HFF-Myc (cell line): ENCODE measurements around the gene DEFB113.
"Not testable (repeated sequence)": the region's sequence is repeated elsewhere in the genome, so short reads cannot be mapped to it uniquely, and the experiment has no call there.

Experiments used
- DNase-seq: peaks from one replicate; pipeline ENCODE4 v3.0.0-alpha.2; 2011; ENCODE audit warnings: low read depth; ENCODE audit errors: extremely low read depth
- H3K4me3 ChIP-seq: replicated peaks from 2 replicates; pipeline ENCODE4 v1.5.1; 2011; ENCODE audit warnings: low read depth, mild to moderate bottlenecking, control low read depth, low read length
- TF ChIP-seq, protein P1 (sequence below): IDR thresholded peaks from 2 replicates; pipeline ENCODE4 v1.5.1; 2012; ENCODE audit warnings: mild to moderate bottlenecking, low read depth, low read length, control low read depth; ENCODE audit errors: missing control alignments

DEFB113 gene

DNA sequence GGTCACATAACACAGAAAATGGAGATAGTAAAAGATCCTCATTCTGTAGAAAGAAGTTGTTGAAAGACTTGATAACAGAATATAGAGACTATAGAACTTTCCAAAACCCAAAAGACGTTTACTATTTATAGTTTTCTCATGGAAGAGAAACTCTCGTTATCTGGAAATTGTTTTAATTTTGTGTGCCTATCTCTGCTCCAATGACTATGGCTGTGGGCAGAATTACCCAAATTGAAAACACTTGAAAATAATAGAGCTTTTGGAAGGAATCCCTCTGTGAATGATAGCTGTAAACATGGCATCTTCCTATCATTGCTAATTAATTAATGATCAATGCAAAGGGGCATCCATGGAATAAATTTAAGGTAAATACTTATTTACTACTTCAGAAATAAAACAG lies 5.4 kb downstream of the DEFB113 start, which contains the start of gene DEFB114:
Gene DEFB114, minus strand, starts transcription at position 101 of the 400 bp plus-strand sequence. Its CDS starts 59 bp downstream, at position 42.
- H3K4me3 ChIP-seq, result no peak within 1 kb of the TSS
- DNase-seq, result no peak
- TF ChIP-seq, protein P1, sequence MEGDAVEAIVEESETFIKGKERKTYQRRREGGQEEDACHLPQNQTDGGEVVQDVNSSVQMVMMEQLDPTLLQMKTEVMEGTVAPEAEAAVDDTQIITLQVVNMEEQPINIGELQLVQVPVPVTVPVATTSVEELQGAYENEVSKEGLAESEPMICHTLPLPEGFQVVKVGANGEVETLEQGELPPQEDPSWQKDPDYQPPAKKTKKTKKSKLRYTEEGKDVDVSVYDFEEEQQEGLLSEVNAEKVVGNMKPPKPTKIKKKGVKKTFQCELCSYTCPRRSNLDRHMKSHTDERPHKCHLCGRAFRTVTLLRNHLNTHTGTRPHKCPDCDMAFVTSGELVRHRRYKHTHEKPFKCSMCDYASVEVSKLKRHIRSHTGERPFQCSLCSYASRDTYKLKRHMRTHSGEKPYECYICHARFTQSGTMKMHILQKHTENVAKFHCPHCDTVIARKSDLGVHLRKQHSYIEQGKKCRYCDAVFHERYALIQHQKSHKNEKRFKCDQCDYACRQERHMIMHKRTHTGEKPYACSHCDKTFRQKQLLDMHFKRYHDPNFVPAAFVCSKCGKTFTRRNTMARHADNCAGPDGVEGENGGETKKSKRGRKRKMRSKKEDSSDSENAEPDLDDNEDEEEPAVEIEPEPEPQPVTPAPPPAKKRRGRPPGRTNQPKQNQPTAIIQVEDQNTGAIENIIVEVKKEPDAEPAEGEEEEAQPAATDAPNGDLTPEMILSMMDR, result no peak

DNA sequence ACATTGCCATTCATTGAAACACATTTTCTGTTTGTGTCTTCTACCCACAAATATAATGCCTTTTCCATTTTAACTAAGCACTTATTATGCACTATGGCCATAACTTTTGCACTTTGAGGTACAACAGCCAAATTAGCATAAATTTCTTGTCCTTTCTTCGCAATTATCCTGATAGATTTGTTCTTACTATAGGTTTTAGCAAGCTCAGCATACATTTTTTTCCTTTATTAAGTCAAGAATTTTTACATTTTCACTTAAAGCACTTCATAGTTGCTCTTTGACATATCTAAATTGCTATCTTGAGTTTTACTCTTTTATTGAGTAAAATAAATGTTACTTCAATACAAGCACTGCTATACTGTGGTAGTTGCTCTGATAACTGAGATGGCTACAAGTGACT lies 11.2 kb downstream of the DEFB113 start:
- TF ChIP-seq, protein P1, result no peak
- no peak for DNase-seq

DNA sequence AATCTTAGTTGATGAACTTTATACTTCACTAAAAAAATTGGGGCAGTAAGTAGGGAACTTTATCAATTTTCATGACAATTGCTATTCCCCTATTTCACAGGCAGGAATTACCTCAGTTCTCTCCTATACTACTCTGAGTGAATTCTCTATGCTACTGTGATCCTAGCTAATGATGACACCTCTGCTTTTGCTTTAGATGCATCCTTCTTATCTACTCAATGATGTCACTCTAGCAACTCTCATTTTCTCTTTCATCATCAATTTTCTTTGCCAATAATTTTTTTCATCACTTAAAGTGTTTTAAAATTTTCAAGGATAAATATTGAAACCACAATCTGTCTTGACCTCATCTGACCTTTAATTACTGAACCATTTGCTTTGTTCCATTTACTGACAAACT lies 13.6 kb downstream of the DEFB113 start:
- TF ChIP-seq, protein P1, result no peak
- no peak overlapping the region for H3K4me3 ChIP-seq
- no peak for DNase-seq

More for the DNA sequence above, 11.2 kb downstream of the DEFB113 start:
- H3K4me3 ChIP-seq, result no peak overlapping the region

DNA sequence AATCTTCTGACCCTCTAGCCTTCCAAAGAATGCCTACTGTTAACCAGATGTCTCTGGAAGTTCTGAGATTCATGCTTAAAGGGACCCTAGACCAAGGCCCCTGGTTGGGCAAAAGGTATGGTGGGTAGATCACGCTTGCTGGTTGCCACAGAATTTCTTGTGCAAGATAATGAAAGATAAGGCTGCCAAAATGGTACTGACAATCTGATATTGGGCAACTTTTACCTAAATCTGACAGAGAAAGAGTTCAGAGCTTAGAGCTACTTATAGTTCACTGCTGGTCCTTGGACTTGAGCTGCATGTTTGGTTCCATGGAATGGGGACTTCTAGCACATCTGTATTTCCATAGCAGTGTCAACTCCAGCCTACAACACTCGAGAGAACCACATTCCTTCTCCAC lies 17.5 kb downstream of the DEFB113 start:
- no peak overlapping the region for H3K4me3 ChIP-seq
- DNase-seq, result no peak
- TF ChIP-seq, protein P1, result no peak

DNA sequence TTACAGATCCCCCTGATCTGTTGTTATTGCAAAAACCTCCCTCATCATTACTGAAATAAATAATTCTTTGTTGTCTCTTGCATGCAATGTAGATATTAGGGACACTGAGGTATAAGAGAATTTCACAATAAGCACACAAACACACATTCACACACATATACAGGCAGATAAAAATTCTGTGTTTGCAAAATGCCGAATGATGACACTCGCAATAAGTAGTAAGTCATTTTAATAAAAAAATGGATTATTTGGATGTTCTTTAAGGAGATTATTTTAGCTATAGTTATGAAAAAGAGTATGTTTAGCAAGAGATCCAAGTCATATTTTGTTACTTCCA lies 19.0 kb downstream of the DEFB113 start:
- DNase-seq, result no peak
- no peak overlapping the region for H3K4me3 ChIP-seq
- TF ChIP-seq, protein P1, result no peak

DNA sequence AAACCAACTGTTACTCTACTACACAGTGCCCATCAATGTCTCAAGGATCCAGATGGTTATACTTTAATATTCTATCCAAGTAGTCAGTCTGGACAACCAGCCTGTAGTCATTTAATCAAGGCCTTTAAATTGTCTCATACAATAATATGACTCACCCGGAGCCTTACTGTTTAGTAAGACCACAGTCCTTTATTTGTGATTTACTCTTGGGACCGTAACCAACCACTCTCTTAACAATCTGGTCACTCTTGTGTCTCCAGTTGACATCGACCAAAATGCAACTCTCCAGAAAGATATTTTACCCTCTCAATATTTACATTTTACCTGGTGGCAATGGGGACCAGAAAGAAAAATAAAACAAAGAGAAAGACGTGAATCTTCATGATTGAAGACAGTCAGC lies 20.4 kb downstream of the DEFB113 start:
- no peak overlapping the region for H3K4me3 ChIP-seq
- no peak for DNase-seq
- TF ChIP-seq, protein P1, result no peak

DNA sequence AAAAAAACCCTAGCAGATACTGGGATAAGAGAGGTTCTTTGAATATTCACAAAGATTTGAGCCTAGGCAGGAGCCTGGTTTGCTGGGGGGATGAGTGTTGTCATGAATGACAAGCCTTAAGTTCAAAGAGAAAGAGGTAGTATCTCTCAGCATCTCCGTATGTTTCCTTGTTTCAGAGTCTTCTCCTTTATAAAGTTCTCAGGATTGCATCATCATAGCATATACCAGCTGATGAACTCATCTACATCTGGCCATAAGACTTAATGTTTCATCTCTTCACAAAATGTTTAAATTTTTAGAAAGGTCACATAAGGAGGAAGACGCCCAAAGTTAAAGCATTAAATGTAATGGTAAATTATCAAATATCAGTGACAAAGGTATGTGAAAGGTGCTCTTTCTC lies 22.6 kb downstream of the DEFB113 start:
- H3K4me3 ChIP-seq, result no peak overlapping the region
- no peak for DNase-seq
- TF ChIP-seq, protein P1, result no peak

DNA sequence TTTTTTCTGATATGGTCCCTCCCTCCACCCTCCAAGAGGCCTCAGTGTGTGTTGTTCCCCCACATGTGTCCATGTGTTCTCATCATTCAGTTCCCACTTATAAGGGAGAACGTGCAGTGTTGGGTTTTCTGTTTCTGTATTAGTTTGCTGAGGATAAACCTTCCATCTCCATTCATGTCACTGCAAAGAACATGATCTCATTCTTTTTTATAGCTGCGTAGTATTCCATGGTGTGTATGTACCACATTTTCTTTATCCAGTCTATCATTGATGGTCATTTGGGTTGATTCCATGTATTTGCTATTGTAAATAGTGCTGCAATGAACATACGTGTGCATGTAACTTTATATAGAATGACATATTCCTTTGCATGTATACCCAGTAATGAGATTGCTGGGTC lies 25.4 kb downstream of the DEFB113 start:
- not testable (repeated sequence) for H3K4me3 ChIP-seq, DNase-seq
